NCI-H1436 (cell line): ENCODE results near the gene HOXB3.
A peak's percentile ranks its signal among the peaks of the same experiment; 100 is the strongest.

Source experiments
- DNase-seq: peaks from one replicate; lab custom pipeline; 2025; lab: John Stamatoyannopoulos, UW

HOXB3 gene

DNA sequence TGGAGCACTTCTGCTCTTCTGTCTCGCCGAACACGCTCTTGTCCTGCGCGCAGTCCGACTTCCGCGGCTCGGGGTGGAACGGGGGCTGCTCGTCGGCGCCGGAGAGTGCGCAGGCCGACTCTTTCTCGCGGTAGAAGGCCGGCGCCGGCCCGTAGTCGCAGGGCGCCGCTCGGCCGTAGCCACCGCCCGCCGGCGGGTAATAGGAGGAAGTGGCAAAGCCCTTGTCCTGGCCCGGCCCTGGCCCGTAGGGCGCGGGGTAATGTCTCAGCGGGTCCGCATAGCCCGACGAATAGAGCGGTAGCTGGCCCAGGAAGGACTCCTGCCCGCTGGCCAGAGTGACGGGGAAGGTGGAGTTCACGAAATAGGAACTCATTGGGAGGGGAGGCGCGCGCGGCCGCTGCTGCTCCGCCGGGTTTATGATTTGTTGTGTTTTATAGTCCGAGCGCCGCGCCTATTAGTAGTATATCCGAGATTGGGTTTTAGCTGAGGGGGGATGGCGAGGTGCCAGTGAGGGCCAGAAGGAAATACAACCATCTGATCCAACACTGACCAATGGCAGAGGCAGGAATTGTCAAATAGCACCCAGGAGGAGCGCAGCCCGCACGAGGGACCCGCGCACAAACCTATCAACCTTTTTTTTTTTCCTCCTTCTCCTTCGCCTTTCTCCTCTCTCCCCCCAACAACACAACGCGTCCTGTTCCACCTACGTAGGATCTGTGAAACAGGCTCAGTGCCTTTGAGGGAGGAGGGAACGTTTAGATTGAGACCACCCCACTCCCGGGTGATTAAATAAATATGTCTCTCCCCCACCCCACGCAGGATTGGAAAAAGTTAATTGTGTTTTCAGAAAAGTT is 8.0 kb upstream of the HOXB3 start:
- no peak for DNase-seq

DNA sequence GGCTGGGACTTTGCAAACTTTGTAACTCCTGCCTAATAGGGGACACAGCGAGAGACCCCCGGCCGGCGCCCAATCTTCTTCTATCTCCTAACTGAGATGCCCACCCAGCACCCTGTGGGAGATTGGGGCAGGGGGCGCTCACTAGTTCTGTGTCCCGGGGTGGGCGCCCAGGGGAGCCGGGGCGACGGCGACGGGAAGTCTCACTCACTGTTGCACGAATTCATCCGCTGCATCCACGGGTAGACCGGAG is 7.4 kb upstream of the HOXB3 start:
- no peak for DNase-seq

DNA sequence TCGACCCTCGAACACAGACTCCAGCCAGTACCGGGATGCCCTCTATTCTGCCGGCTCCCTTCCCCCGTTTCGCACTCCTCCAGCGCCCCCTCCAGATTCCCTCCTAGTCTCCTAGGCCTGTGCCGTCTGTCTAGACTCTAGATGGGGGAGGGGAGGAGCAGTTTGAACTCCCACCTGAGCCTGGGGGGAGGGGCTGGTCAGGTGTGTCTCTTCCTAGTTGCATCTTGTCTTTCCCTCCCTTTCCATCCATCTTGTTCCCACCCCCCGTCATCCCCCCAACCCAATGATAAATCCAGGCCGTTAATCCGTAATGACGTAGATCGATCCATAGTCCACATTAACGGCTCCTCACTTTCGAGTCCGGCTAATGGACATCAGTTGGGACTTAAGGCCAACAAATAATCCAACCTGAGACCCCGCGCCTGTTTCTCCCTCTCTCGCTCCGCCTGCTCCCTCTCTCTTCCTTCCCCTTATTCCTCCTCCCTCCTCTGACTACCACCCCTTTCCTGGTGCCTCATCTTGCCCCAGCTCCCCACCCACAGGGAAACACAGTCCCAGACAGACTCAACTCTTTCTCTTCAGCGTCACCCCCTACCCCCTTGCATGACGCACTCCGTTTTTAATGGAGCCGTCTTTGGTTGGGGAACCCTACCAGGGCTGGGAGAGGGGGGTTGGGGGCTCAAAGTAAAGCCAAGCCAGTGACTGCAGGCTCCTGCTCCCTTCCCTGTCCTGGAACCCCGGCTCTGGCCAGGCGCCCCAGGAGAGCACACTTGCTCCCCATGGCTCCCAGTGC is 6.9 kb upstream of the HOXB3 start:
- no peak for DNase-seq

DNA sequence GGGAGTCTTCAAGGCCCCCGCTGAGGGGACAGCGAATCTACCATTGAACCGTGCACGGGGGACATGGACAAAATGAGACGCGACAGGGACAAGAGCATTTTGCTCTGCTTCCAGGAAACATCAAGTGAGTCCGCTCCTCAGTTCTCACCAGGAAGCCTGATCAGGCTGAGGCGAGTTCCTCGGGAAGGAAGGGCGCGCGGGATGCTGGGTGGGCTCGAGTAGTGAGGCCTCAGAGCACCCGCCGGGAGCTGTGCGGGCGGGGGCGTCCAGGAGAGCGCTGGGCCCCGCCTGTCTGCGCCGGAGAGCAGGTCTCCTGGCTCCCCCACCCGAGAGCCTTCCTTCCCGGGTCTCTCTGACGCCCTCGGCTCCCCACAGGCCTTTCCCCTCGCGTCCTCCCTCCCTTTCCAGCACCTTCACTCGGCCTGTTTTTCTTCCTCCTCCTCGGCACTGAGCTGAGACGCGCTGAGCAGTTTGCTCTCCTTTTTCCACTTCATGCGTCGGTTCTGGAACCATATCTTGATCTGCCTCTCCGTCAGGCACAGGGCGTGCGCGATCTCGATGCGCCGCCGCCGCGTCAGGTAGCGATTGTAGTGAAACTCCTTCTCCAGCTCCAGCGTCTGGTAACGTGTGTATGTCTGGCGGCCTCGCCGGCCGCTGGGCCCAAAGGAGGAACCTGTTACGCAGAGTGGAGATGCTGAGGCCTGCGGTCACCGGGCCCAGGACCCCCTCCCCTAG is 6.1 kb upstream of the HOXB3 start:
- DNase-seq, result no peak

DNA sequence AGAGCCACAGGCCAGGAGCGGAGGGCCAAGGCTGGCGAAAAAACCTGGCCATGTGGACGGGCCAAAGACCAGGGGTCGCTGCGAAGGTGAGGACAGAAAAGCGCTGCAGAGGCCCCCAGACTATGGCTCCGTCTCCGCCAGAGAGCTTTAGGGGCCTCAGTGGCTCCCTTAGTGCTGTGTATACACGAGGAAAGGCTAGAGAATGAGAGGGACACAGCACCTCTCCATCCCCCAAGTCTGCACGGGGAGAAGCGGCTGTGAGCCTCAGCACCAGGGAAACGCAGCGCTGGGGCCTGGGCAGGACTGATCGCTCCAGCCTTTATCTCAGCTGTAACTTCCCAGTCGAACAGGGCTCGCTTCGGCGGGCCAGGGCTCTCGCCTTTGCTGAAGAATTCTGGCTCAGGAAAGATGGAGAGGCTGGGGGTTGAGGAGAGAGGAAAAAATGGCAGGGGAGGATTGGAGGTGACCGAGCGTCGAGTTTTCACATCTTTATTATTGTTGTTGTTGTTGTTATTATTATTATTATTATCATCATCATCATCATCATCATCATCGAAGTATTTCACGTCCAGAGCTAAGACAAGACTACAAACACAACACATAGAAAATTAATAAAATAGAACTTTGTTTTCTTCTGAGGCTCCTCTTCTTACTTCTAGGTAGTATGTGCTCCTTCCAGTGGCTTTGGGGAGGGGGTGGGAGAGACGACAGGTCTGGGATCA is 5.4 kb upstream of the HOXB3 start:
- no peak for DNase-seq

DNA sequence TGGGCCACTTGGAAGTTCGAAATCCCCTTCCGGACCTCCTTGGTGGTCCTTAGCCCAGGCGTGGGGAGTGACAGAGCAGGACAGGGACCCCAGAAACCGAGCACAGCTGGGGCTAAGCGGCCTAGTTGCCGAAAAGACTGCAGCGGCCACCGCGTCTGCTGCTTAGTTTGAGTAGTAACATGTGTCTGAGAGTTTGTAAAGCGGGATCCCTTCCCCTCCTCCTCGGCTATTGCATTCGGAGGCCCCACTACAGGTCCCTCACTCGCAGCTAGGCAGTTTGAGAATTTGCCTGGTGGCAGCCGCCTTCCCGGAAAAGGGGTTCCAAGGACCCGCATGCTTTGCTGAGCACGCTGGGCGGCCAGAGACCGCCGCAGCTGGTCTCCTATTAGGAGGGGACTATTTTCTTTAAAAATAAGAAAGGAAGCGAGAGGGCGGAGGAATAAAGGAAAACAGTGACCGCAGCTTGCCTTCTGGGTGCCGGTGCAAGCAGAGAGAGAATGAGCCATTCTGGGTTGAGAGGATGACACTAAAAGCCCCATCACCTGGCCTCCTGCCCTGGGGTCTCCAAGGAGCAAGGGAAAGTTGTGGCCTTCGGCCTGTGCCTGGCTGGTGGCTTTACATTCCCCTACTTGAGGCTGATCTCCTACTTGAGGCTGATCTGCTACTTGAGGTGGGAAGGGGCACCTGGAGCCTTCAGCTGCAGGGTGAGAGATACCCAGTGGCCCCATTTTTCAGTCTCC is 4.7 kb upstream of the HOXB3 start:
- DNase-seq, result no peak

DNA sequence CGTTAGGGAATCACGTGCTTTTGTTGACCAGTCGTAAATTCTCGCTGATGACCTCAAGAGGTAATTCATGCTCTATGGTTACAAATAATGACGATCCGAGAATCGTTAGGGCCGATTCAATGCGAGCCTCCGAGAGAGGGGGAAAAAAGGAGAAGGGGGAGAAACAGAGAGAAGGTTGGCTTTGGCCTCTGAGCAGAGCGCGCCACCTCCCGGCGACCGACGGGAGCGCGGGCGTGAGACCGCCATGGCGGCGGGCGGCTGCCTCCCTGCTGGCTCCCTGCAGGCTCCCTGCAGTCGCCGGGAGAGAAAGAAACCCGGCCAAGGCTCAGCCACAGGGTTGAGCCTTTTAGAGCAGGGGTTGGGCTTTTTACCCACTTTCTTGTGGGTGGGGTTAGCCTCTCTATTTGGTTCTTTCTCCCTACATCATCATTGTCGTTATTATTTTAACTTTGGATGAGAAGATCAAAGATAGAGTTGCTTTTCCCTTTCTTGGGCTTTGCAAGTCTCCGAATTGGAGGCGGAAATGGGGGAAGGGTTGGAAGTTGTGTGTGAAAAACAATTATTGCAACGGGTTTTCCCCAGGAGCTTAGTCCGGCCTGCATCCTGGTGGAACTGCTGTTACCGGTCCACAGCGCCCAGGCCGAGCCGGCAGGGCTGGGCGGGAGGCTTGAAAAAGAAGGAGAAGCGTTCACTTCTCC is 3.9 kb upstream of the HOXB3 start:
- DNase-seq, result peak; percentile 77

DNA sequence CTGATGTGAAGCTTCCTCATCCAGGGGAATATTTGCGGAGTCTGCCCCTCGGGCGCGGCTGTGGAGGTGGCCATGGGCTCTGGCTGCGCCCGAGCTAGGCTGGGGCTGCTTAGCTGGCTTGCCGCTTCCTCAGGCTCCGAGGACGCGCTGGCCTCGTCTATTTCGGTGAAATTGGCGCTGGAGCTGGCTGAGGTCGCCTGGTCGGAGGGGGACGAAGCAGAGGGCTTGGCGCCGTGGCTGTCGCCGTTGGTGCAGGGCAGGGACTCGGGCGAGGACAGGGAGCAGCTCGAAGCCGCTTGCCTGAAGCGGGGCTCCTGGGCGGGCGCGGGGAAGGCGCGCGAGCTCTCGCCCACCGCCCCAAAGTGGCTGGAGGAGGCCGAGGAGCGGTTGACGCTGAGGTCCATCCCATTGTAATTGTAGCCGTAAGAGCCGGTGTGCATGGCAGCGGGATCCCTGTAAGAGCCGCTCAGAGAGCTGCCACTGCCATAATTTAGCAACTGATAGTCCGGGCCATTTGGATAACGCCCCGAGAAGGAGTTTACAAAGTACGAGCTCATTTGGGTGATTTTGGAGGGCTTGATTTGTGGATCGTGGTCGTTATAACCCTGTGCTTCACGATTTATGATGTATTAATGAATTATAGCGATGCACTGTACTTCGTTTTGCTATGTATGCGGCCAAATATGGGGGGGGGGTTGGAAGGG is 3.2 kb upstream of the HOXB3 start, which contains the start of gene HOXB5:
Gene HOXB5 (minus strand): TSS at position 654 of the 704 bp plus-strand sequence. CDS start 97 bp downstream, at position 557.
- DNase-seq, result no peak

DNA sequence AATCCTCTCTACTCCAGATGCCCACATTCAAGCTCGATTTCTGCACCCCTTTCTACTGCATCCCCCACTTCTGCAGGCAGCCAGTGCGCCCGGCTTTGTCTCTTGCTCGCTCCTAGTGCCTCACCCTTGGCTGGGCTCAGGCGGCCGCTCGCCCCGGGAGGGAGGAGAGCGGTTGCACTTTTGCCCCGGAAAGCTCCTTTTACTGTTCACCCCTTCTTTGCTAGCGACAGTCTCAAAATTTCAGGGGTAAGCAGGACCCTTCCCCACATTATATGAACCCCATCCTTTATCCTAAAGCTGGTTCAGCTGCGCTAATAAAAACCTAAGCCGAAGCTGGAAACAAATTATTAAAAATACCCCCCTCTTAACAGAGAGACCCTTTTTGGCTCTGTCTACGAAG is 2.5 kb upstream of the HOXB3 start:
- no peak for DNase-seq

DNA sequence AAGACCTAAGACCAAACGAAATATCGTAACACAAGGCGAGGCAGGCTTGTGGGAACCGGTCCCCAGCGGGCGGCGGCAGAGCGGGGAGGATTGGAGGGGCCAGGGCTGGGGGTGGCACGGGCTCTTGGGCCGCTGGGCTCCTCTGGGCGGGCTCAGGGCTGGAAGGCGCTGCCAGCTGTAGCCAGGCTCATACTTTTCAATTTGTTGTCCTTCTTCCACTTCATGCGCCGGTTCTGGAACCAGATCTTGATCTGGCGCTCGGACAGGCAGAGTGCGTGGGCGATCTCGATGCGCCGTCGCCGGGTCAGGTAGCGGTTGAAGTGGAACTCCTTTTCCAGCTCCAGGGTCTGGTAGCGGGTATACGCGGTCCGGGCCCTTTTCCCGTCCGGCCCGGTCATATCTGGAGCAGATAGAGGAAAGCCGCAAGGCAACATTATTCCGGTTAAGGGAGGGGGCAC is 2.0 kb upstream of the HOXB3 start:
- DNase-seq, result no peak

DNA sequence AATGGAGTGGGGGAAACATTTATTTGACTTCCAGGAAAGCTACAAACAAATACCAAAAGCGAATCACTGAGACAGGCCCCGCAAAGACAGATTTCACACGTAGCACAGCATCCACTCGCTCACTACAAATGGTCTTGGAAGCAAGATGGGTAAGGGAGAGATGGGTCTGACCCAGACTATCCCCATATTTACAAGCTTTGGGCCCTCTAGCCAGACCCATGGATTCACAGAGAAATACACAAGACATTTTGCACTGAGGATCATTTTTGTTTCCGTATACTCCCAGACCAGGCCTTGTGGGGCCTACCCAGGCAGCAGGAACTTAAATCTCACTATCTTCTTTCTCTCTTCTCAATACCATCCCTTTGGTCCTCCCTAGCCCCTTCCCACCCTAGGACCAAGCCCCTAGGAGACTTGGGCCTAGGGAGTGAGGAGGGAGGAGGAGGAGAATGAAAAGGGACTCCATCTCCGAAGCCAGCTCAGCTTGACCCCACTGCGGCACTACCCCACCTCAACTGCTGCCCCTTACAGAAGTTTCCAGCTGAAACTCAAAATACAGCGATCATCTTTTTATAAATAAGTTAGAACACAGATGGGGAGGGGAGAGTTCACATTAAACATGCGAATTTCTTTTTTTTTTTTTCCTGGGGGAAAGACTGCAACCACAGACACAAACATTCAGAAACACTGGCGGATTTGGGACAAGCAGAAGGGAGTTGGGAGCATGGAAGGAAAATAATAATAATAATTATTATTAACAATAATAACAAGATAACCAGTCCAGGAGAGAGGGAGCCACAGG is 1.4 kb upstream of the HOXB3 start:
- DNase-seq, result no peak

DNA sequence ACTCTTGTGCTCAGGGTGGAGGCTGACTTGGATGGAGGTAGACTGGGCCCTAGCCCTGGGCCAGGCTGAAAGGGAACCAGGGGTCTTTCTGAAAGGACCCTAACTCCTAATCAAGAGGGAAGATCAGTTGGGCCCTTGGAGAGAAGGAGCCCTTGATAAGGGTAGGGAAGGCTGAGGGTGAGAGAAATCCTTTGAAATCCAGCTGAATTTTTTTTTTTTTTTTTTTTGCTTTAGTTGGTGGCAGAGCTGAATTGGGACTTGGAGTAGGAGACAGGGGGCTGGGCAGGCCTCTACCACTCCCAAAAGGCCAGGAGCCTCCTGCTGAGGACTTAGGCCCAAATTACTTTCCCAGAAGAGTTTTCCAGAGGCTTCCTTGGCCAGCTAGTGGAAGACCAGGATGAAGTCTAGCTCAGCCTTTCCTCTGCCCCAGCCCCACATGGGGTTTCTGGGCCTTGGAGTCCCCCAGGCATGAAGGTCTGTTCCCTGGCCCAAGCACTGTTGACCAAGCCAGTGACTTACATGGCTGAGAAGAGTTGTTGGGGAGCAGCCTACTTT is 643 bp upstream of the HOXB3 start:
- DNase-seq, result no peak

DNA sequence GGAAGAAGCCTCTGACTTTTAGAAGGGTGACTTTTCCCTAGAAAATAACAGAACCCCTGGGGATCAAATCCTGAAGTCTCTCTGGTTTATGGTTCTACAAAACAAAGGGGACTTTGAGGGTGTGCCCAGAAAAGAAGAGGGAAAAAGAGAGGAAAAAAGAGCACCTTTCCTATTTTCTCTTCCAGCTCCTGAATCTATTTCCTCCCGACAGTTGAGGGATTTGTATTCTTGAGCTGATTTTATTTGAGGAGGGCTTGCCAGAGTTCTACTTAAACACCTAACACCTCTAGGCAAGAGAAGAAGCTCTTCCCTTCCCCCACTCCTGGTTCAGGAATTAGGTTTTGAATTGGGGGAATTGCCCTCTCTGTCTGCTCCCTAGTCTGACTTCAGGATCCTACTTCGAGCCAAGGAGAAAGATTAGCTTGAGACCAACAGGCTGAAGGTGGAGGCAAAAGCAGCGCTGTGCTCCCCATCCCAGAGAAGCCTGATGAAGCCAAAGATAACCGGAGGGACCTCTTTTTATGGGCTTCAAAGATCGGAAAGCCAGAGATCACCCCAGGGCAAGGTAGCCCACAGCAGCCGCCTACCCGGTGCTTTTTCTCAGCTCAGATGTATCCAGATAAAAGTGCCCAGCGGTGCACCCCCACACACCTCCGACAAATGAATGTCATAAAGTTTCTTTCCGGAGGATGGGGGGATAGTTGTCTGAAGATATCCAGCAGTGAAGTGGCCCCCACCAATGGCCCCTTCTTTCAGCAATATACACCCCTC is 796 bp downstream of the HOXB3 start:
- no peak for DNase-seq

DNA sequence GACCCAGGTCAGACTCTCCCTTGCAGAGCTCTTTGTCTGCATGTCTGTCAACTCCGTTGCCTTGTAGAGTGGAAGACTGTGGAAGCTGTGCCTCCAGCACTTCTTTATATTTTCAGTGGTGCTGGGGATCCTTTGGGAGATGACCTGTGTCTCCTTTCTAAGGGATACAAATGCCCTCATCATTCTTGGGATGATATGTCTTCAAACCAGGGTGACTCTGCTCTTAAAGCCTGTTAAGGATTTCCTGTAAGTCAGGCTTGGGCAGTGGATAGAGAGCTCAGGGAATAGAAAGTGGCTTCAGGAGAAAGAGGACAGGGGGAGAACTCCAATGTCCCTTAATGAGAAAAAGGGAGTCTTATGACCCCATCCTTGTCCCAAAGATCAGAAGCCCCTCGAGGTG is 1.5 kb downstream of the HOXB3 start:
- no peak for DNase-seq

DNA sequence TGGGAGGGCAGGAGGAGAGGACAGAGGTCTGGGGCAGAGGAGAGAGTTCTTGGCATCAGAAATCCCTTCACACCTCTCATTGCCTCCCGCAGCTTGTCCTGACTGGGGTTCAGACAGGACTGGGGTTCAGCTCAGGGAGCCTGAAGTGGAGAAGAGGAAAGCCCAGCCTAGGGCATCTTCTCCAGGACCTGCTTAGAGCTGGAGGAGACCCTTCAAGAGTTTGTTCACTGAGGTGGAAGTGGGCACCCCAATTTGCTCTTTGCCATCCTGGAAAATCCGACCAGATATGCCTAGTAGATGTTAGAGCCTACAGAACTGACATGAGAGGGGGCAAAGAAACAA is 2.0 kb downstream of the HOXB3 start:
- DNase-seq, result no peak

DNA sequence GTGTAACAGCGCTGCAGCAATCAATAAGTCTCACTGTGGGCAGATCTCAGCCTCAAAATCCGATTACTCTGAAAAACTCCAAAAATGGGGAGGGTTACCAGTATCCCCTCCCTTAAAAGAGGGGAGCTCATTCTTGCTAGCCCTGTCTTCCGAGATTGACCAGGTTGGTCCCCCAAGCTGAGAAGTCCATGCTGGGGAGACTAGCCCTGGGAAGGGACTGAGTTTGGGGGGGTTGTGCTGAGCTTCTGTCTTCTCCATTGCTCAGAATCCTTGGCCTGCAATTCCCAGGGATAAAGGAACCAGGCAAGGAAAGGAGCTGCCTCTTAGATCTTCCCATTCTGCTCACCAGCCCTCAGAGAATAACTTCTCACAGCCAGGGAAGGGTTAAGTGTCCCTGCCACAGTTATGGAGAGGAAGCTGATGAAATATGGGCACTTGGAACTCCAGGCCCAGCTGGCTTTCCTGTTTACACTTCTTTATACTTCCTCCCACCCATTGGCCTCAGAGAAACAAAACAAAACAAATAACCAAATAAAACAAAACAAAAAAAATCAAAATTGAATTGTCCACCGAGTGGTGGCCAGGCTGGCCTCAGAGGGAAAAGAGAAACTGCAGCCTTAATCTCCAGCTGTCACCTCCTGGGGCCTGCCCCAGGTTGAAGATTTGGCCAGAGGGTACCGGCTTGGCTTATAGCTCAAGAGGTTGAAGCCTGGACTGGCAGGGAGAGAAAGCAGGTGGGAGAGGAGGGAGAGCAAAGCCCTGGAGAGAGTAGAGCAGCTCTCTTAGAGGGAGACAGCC is 2.6 kb downstream of the HOXB3 start:
- DNase-seq, result no peak
